ENCODE data around the gene PDCD1LG2. TPM values are rescaled to one million over a fixed set of nuclear protein-coding genes. Genes with fewer than 3 reads are reported as not detected.
"Not testable (repeated sequence)": the region's sequence is repeated elsewhere in the genome, so short reads cannot be mapped to it uniquely, and the experiment has no call there.

PDCD1LG2 gene
- total RNA-seq (2021) (0.37 and 0.47 TPM in 2 replicates), Bru-seq, nascent RNA (percentile 31 among the genes with signal in this experiment), BruChase-seq, experiment 1, labeled RNA remaining after a 2-hour chase (percentile 24 among the genes with signal in this experiment), BruChase-seq, experiment 2, labeled RNA remaining after a 6-hour chase (percentile 22 among the genes with signal in this experiment)
- long read RNA-seq = 0 reads

DNA sequence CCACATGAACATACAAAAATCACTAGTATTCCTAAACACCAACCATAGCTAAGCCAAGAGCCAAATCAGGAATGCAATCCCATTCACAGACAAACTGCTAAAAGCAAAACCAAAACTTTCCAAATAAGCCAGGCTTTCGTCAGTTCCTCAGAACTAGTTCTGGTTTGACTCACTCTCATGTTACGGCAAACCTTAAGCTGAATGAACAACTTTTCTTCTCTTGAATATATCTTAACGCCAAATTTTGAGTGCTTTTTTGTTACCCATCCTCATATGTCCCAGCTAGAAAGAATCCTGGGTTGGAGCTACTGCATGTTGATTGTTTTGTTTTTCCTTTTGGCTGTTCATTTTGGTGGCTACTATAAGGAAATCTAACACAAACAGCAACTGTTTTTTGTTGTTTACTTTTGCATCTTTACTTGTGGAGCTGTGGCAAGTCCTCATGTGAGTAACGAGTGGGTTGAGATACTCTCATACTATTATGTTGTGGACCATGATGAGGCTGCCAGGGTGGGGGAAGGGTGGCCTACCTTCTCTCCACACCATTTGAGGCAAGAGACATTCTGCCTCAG, at the start of gene PDCD1LG2:
Gene PDCD1LG2, plus strand, starts transcription at position 172 of the 572 bp plus-strand sequence. CDS start 12,016 bp downstream, outside the sequence.
- H3K4me1 ChIP-seq (ENCODE audit: insufficient read depth, low read length, poor library complexity, severe bottlenecking) = peaks cover 8% of the 10 kb centered on the region
- no peak for TF ChIP-seq CTCF (conservative IDR thresholded peaks at IDR 0.05; ENCODE audit: low read depth, low read length)
- no peak for TF ChIP-seq EZH2 (IDR thresholded peaks at IDR 0.05; ENCODE audit: borderline replicate concordance, low read depth, low read length, poor library complexity, severe bottlenecking)
- H3K27me3 ChIP-seq (replicated peaks; ENCODE audit: insufficient read depth, low read depth, low read length, poor library complexity) = no peaks in the 10 kb centered on the region
- no peak for DNase-seq (ENCODE audit: low spot score)
- intact Hi-C loops (cut with micrococcal nuclease; ENCODE audit: unreplicated experiment) = no loop called here
- no TSS peak for BruUV-seq (replicated peaks)
- ChIA-PET POLR2A (ENCODE audit: low non-redundant PET) (interaction anchor here (0.5 kb wide), 1 partner anchor 90 kb away, joined by 3 read pairs; no protein-coding TSS in a partner anchor), CTCF (interaction anchor here (0.6 kb wide), 1 partner anchor 58 kb away, joined by 11 read pairs; no protein-coding TSS in a partner anchor)
- H3K27ac ChIP-seq (ENCODE audit: low read depth, low read length, poor library complexity, severe bottlenecking) = peak within 1 kb of the TSS; percentile 58
- H3K4me3 ChIP-seq (ENCODE audit: low read depth, low read length, poor library complexity, severe bottlenecking) = no peak within 1 kb of the TSS
- no peaks in the 10 kb centered on the region for H3K36me3 ChIP-seq (ENCODE audit: insufficient read depth, low read length, poor library complexity, severe bottlenecking)
- no peaks in the 10 kb centered on the region for H3K9me3 ChIP-seq (ENCODE audit: low read depth, low read length, poor library complexity, severe bottlenecking)

DNA sequence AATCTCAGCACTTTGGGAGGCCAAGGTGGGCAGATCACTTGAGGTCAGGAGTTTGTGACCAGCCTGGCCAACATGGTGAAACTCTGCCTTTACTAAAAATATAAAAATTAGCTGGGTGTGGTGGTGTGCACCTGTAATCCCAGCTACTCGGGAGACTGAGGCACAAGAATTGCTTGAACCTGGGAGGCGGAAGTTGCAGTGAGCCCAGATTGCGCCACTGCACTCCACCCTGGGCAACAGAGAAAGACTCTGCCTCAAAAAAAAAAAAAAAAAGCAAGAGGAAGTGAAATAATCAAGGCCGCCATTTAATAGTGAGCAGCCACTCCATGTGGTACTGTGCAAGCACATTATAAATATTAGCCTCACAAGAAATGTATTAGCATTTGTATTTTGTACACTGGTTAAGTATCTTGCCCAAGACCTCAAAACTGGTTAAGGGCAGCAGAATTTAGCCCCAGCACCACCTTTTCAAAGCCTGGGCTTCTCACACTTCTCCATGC, 45.5 kb upstream of the PDCD1LG2 start:
- H3K36me3 ChIP-seq (ENCODE audit: insufficient read depth, low read length, poor library complexity, severe bottlenecking); intact Hi-C loops (cut with micrococcal nuclease; ENCODE audit: unreplicated experiment); BruUV-seq (replicated peaks); H3K9me3 ChIP-seq (ENCODE audit: low read depth, low read length, poor library complexity, severe bottlenecking); H3K4me3 ChIP-seq (ENCODE audit: low read depth, low read length, poor library complexity, severe bottlenecking); H3K27ac ChIP-seq (ENCODE audit: low read depth, low read length, poor library complexity, severe bottlenecking); H3K4me1 ChIP-seq (ENCODE audit: insufficient read depth, low read length, poor library complexity, severe bottlenecking); CTCF ChIA-PET; DNase-seq (ENCODE audit: low spot score); POLR2A ChIA-PET (ENCODE audit: low non-redundant PET); H3K27me3 ChIP-seq (replicated peaks; ENCODE audit: insufficient read depth, low read depth, low read length, poor library complexity): not testable (repeated sequence)

DNA sequence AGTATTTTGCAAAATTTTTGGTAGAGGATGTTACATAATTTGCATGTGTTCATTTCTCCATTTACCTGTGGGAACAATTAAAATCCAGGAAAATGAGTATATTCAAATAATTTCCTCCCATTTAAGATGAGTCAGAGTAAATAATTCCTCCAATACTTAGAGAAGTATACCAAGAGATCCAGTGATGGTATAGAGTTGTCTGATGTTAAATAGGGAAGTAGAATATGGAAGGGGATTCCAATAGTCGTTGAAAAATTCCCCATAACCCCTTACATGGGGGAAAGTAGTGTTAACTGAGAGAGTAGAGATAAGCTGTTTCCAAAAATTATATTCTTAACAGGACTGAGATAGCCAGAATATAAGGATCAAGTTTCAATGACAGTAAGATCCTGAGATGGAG, 44.3 kb upstream of the PDCD1LG2 start:
- ChIA-PET POLR2A (ENCODE audit: low non-redundant PET) (no interaction called here), CTCF (no interaction called here)
- Histone ChIP-seq H3K27ac (ENCODE audit: low read depth, low read length, poor library complexity, severe bottlenecking) (no peak overlapping the region), H3K4me1 (ENCODE audit: insufficient read depth, low read length, poor library complexity, severe bottlenecking) (no peaks in the 10 kb centered on the region), H3K9me3 (ENCODE audit: low read depth, low read length, poor library complexity, severe bottlenecking) (no peaks in the 10 kb centered on the region), H3K36me3 (ENCODE audit: insufficient read depth, low read length, poor library complexity, severe bottlenecking) (no peaks in the 10 kb centered on the region), H3K27me3 (replicated peaks; ENCODE audit: insufficient read depth, low read depth, low read length, poor library complexity) (no peaks in the 10 kb centered on the region), H3K4me3 (ENCODE audit: low read depth, low read length, poor library complexity, severe bottlenecking) (no peak overlapping the region)
- DNase-seq (ENCODE audit: low spot score) = no peak
- intact Hi-C loops (cut with micrococcal nuclease; ENCODE audit: unreplicated experiment) = no loop called here
- TF ChIP-seq EZH2 (IDR thresholded peaks at IDR 0.05; ENCODE audit: borderline replicate concordance, low read depth, low read length, poor library complexity, severe bottlenecking) = no peak
- TF ChIP-seq CTCF (conservative IDR thresholded peaks at IDR 0.05; ENCODE audit: low read depth, low read length) = no peak
- BruUV-seq (replicated peaks) = no TSS peak
